Stimulated activated CD8-positive, alpha-beta memory T cell treated with anti-CD3 and anti-CD28 coated beads, Interleukin-2, amount 100 ng/mL, for 1 hour (primary cell): ENCODE measurements around the gene CST3.
"Not testable (repeated sequence)": the region's sequence is repeated elsewhere in the genome, so short reads cannot be mapped to it uniquely, and the experiment has no call there.

Source experiments
- DNase-seq, 2 donors: peaks; one replicate each; pipeline ENCODE4 v3.0.0-alpha.2; 2020; ENCODE audit warnings: low read depth in 2 of 2

Gene CST3

DNA sequence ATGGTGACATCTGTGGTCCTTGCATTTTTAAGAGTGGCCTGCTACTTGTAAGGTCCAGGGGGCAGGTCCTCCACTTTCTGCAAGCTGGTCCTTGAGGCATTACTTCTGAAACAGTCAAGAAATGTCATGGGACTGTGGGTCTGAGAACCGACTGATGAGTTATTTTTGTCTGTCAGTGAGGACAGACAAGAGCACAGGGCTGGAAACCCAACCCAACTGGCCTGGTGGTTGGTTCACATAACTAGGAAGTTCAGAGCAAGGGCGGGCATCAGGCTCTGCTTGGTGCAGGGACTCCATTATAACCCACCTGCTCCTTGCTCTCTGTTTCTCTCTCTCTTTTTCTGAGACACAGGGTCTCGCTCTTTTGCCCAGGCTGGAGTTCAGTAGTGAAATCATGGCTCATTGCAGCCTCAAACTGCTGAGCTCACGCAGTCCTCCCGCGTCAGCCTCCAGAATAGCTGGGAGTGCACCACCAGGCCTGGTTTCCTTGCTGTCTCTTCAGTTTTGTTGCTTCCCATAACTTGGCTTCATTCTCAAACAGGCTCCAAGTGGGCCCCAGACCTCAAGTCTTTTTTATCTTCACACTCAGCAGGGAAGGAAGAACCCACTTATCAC, 9.2 kb downstream of the CST3 start:
- no peak for DNase-seq

DNA sequence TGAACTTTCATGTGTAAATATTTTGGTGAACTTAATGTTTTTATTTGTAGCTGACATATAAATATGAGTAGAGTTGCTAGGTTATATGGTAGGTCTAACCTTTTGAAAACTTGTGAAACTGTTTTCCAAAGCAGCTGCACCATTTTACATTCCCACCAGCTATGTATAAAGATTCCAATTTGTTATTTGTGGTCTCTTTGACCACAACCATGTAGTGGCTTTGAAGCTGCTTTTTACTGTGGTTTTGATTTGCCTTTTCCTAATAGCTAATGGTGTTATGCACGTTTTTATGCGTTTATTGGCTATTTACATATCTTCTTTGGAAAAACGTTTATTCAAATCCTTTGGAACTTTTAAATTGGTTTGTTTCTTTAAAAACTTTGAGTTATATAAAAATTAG, 10.3 kb downstream of the CST3 start:
- no peak for DNase-seq

GRCh38 chr20:23626040-23626620, 11.6 kb downstream of the CST3 start:
- DNase-seq: no peak

DNA sequence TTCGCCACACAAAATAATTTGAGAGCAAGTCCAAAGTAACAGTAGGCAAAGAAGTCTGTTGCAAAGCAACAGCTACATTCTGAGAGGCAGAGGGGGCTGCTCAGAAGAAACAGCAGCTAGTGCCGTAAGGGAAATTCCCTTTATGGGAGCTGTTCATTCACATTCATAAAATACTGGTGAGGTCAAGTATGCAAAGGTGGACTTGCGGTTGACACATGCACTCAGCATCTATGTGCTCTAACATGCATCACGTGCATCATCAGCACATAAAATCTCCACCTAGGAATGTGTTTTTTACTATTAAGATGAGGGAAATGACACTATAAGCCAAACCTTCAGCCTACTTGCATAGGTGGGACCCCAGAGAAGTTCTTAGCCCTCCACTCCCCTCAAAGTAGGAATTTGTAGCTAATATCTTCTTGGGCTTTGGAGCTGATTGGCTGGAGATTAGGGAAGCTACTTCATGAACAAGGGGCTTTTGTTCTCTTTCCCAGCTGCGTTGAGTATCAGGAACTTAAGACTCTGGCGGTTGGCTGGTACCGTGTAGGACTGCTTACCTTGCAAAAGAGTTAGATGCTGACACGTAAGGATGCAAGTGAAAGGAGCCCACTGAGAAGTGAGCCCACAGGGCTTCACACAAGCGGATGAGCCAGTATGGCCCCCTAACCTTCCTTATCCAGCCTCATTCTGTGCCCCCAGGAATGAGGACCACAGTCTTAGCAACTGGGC, 12.4 kb downstream of the CST3 start:
- DNase-seq: no peak

GRCh38 chr20:23624324-23624691, 13.4 kb downstream of the CST3 start:
- DNase-seq: no peak

DNA sequence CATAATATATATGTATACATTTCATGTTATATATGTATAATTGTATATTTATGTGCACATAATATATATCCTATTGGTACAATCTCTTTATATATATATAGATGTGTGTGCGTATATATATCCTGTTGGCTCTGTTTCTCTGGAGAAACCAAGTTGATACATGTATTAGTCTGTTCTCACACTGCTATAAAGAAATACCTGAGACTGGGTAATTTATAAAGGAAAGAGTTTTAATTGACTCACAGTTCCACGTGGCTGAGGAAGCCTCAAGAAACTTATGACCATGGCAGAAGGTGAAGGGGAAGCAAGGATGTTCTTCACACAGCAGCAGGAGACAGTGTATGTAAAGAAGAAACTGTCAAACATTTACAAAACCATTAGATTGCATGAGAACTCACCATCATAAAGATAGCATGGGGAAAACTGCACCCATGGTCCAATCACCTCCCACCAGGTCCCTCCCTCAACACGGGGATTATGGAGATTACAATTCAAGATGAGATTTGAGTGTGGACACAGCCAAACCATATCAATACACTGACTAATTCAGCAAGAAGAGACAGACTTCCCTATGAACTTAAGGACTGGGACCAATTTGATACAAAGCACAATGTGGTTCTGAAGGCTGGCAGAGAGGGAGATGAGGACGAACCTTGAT, 14.0 kb downstream of the CST3 start:
- DNase-seq: no peak

- no peak for DNase-seq
These were observed 14.9 kb downstream of the CST3 start for GRCh38 chr20:23622839-23623343.

DNA sequence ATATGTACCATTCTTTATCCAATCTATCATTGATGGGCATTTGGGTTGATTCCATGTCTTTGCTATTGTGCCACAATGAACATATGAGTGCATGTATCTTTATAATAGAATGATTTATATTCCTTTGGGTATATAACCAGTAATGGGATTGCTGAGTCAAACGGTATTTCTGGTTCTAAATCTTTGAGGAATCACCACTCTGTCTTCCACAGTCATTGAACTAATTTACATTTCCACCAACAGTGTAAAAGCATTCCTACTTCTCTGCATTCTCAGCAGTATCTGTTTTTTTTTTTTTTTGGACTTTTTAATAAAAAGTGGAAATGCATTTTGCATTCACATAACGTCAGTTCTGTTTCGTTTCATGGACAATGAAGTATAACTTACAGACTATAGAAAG, 15.4 kb downstream of the CST3 start:
- not testable (repeated sequence) for DNase-seq

DNA sequence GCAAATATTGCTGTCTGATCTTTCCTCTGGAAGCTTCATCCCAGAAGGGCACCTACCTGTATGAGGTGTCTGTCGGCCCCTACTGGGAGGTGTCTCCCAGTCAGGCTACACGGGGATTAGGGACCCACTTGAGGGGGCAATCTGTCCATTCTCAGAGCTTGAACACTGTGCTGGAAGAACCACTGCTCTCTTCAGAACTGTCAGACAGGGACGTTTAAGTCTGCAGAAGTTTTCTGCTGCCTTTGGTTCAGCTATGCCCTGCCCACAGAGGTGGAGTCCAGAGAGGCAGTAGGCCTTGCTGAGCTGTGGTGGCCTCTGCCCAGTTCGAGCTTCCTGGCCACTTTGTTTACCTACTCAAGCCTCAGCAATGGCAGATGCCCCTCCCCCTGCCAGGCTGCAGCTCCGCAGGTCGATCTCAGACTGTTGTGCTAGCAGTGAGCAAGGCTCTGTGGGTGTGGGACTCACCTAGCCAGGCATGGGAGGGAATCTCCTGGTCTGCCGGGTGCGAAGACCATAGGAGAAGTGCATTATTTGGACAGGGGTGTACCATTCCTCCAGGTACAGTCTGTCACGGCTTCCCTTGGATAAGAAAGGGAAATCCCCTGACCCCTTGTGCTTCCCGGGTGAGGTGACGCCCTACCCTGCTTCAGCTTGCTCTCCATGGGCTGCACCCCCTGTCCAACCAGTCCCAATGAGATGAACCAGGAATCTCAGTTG, 16.9 kb downstream of the CST3 start:
- not testable (repeated sequence) for DNase-seq

DNA sequence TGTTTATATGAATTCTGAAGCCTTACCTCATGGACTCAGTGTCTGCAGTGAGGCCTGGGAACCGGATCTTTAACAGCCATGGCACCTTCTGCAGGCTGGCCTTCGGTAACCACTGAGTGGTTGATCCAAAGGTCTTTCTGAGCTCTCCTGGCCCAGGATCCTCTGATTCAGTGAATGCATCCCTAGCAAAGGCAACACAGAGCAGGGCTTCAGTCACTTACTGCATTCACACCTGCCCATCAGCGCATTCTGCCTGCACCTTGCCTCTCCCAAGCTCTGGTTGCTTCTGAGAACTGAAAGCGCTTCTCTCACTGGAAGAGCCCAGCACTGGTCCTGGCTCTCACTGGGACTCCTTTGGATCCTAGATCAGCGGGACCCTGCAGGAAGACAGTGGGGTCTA, 23.6 kb downstream of the CST3 start:
- no peak for DNase-seq

DNA sequence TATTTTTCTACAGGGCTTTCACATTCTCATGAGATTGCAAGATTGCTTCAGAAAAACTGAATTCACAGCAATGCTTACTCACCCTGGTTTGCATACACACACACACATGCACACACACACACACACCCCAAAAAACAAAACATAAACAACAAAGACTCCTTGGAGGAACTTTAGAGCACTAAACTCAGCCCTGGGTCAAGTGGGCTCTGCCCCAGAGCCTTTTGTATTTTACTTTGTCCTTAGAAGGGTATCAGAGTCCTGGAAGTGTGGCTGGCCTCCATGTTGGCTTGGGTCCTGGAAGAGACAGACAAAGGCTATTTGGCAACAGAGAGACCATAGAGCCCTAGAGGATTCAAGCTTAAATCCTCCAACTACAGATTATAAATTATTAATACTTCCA, 24.1 kb downstream of the CST3 start:
- DNase-seq: no peak

GRCh38 chr20:23612396-23612795, 25.4 kb downstream of the CST3 start:
- DNase-seq: no peak

DNA sequence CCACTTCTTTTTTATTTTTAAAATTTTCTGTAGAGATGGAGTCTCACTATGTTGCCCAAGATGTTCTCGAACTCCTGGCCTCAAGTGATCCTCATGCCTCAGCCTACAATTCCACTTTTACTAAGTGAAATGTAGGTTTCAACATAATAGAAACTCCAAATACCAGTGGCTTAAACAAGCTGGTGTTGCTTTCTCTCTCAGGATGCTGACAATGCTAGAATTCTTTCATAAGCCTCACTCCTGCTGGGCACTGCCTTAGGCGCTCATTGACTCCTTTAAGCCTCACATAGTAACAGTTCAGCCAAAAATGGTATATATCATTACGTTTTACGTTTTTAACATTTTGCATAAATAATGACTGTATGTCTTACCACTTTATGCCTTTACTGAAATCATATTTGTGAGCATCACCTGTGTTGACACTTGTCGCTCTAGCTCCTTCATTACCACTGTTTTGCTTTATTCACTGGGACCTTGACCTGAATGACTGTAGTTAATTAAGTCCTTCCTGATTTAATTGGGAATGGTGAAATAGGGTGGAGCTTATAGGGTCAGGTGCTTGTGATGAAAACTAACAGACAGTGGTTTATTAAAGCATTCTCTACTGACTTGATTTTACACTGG, 28.2 kb downstream of the CST3 start:
- DNase-seq: no peak

DNA sequence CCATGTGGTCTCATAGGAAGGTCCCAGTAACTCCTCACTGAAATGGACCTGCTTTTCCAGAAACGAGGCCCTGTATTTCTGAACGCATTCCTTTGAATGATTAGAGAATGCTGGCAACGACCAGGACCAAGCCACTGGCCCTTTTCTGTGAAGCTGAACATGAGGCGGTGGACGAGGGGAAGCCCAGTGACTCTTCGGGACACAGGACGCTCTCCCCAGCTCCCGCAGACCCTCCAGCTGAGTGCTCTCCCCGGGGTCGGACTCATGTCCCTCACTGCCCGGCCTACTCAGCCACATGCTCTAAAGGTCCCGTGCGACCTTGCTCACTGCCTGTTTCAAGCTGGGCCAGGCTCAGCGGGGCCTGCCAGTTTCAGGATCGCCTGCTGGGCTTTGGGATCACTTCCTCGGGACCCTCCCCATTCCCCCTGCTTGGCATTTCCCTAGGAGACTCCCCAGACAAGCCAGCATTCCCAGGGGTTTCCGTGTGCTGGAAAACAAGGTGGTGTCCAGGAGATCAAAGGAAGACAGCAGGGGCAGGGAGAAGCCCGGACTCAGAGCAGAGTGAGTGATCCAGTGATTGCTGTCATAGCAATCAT, 29.4 kb downstream of the CST3 start:
- DNase-seq: no peak

DNA sequence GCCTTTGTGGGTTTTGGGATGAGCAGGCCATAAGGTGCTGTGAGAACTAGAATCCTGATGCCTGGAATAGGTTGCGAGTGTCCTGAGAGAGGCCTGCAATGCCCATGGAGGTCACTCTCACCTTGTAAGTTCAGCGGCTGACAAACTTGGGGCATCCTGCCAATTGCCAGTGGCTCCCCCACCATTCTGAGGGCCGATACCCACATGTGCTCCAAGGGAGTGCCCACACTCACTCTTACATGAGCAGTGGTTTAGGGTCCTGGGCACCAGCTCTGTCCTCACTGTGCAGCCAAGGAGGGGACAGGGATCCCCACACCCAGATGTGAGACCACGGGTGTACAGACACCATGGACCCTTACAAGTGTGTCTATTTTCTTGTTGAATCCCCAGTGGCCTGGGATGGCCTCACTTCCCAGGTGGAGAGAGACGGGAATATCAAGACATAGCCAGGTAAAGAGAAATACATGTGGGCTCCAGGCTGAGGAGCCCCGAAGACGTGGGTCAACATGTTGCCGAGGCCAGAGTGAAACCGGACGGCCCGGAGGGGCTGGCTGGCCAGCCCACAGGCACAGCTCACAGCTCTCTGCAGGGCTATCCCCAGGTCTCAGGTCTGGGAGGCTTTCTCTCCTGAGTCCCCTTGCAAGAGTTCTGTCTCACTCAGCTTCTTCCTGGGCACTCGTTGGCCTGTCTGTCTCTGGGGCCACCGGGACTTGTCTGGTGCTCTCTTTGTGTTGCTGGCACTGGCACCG, 30.1 kb downstream of the CST3 start:
- no peak for DNase-seq

- peak; percentile 33 to 34 for DNase-seq
These were observed 31.1 kb downstream of the CST3 start for GRCh38 chr20:23606652-23607049.

DNA sequence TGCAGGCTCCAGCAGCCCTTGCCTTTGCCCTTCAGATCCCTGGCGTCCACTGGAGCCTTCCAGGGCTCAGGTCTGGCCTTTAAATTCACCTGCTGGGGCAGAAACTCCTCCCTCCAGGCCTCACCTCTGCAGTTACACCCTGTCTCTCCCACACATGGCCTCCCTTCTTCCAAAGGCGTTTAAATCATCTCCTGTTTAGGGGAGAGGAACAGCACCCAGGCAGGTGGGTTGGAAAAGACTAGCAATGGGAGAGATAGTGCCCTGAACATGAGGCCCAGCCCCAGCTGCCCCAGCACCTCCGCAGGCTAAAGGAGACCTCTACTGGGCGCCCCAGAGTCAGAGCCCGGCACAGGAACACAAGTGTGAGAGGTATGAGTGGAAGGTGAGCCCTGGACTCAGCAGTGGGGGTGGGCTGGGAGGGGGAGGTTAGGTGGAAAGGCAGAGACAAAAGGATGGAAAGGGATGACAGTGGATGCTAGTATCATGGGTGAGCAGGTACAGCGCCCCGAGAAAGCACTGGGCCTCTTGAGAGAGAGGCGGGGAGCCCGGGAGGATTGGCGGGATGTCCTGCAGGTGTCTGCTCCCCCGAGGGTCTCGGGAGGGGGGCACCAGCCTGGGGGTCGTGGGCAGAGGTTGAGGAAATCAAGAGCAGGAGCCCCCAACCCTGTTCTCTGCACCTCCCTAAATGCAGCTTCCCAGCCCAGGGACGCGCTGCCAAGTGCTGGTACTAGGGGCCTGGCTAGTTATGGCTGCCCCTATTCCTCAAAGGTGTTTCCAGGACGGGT, 31.7 kb downstream of the CST3 start, which contains the start of gene CST9:
TSS of gene CST9 (minus strand) at position 51 of the 785 bp plus-strand sequence. CDS start 53 bp downstream, outside the sequence.
- DNase-seq: no peak

DNA sequence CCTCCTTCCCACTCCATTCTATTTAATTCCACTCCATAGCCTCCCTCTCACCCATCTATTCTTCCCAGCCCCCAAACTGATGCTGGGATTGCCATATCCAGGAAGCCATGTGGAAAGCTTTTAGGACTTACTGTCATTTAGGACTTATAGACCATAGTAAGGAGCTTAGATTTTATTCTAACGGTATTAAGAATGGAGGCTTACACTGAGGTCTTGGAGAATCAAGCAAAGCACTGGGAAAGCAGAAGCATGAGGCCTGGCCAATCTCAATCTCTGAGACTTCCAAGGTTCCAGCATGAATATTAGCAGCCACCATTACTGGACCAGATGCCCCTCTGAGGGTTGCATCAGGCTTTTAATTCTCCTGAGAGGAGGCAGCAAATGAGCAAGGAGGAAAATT, 33.4 kb downstream of the CST3 start:
- DNase-seq: no peak

DNA sequence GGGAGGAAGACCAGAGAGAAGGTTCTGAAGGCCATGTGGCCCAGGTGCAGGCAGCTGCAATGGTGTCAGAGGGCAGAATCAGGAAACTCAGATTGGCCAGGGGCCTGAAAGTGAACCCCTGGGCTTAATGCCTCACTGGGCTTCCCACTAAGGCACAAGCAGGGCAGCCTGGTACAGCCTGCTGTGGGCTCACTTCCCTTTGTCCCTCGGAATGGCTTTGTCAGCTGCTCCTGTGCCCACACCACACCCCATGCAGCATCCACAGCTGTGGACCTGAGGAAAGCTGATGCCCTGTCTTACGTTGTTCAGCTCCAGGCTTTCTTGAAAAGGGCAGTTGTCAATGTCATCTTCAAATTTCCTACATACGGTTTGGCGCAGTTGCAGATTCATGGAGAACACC, 34.4 kb downstream of the CST3 start:
- no peak for DNase-seq
